ENCODE data around the gene MAGI1. TPM values are rescaled to one million over a fixed set of nuclear protein-coding genes. Genes with fewer than 3 reads are reported as not detected.

The MAGI1 gene
- total and polyA plus RNA-seq, 12 donors: 5.7 to 58.2 (median 37.7) TPM

DNA sequence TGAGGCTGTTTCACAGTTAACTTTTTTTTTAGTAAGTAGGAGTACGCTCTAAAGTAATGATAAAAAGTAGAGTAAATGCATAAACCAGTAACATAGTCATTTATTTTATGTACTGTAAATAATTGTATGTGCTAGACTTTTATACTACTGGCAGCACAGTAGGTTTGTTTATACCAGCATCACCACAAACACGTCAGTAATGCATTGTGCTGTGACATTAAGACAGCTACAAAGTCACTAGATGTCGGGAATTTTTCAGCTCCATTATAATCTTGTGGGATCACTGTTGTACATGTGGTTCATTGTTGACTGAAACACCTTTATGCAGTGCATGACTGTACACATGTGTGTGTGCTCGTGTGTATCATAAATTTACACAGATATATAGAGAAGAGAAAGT is 732.9 kb downstream of the MAGI1 start:
- no peaks in the 10 kb centered on the region for H3K4me1 ChIP-seq
- WGBS, 2 donors: 90 to 94% methylated on average over 4 of the region's 4 CpGs
- no peak for ATAC-seq

More for the DNA sequence above, 732.9 kb downstream of the MAGI1 start:
- H3K4me3 ChIP-seq: no peak overlapping the region
- no peak overlapping the region for H3K27ac ChIP-seq
- TF ChIP-seq, protein P1, sequence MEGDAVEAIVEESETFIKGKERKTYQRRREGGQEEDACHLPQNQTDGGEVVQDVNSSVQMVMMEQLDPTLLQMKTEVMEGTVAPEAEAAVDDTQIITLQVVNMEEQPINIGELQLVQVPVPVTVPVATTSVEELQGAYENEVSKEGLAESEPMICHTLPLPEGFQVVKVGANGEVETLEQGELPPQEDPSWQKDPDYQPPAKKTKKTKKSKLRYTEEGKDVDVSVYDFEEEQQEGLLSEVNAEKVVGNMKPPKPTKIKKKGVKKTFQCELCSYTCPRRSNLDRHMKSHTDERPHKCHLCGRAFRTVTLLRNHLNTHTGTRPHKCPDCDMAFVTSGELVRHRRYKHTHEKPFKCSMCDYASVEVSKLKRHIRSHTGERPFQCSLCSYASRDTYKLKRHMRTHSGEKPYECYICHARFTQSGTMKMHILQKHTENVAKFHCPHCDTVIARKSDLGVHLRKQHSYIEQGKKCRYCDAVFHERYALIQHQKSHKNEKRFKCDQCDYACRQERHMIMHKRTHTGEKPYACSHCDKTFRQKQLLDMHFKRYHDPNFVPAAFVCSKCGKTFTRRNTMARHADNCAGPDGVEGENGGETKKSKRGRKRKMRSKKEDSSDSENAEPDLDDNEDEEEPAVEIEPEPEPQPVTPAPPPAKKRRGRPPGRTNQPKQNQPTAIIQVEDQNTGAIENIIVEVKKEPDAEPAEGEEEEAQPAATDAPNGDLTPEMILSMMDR (IDR thresholded peaks at IDR 0.05): no peak
- H3K36me3 ChIP-seq: no peaks in the 10 kb centered on the region
- intact Hi-C loops (cut with DNase I): no loop called here
- no peaks in the 10 kb centered on the region for H3K9me3 ChIP-seq
- no peak for DNase-seq
- H3K27me3 ChIP-seq: peaks cover 0 to 2% (median 0%) of the 10 kb centered on the region in 7 donors

Other genes with a start within 250 kb of the MAGI1 start
- gene SLC25A26, start 182.1 kb upstream of the MAGI1 start, total RNA-seq: 10 to 100 TPM; 21.6 to 44.2 (median 31.9) TPM
- gene SLC25A26, start 182.1 kb upstream of the MAGI1 start, polyA plus RNA-seq: 10 to 100 TPM; 12.1 to 19.8 TPM